ENCODE results near the gene MCEMP1.

DNA sequence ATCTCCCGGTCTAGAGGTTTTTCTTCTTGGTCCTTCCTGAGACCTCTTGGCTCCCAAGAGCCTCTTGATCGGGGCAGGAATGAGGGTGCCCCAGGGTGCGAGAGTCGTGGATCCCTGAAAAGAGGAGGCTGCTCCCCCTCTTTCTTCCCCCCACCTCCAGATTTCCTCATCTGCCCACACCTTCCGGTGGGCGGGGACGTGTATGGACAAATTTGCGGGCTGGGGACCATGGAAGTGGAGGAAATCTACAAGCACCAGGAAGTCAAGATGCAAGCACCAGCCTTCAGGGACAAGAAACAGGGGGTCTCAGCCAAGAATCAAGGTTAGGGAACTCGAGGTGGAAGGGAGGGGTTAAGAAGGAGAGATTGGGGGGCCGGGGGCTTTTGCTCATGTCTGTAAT is at the start of gene MCEMP1:
- no peak for TF ChIP-seq EZH2 (IDR thresholded peaks at IDR 0.05)
- TF ChIP-seq, protein P1, sequence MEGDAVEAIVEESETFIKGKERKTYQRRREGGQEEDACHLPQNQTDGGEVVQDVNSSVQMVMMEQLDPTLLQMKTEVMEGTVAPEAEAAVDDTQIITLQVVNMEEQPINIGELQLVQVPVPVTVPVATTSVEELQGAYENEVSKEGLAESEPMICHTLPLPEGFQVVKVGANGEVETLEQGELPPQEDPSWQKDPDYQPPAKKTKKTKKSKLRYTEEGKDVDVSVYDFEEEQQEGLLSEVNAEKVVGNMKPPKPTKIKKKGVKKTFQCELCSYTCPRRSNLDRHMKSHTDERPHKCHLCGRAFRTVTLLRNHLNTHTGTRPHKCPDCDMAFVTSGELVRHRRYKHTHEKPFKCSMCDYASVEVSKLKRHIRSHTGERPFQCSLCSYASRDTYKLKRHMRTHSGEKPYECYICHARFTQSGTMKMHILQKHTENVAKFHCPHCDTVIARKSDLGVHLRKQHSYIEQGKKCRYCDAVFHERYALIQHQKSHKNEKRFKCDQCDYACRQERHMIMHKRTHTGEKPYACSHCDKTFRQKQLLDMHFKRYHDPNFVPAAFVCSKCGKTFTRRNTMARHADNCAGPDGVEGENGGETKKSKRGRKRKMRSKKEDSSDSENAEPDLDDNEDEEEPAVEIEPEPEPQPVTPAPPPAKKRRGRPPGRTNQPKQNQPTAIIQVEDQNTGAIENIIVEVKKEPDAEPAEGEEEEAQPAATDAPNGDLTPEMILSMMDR (IDR thresholded peaks at IDR 0.05) = no peak

All from neural progenitor cell (in vitro differentiated cells).